ENCODE data around the gene FRY.
A peak's percentile ranks its signal among the peaks of the same experiment; 100 is the strongest.

The FRY gene

DNA sequence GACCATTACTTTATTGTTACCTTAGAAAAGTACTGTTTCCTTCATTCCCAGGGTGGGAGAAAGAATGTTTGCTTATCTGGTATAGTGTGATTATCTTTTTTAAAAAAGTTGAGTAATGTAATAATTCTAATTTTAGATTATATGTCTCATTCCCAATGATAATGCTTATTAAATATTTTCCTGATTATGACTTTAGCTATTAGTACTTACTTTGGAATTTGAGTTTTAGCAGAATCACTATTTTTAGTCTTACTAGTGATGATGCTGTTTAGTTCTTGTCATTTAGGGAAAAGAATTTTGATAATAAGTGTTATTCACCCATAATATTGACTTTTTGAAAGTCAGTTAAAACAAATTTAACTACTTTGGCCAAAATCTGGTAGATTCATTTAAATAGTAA lies 95.2 kb downstream of the FRY start:
- peak overlapping the region; percentile 34 for H3K27ac ChIP-seq
- in situ Hi-C loops (cut with HindIII; ENCODE audit: low pct_ligation_motif_present, low sequenced_read_pairs): no loop called here

DNA sequence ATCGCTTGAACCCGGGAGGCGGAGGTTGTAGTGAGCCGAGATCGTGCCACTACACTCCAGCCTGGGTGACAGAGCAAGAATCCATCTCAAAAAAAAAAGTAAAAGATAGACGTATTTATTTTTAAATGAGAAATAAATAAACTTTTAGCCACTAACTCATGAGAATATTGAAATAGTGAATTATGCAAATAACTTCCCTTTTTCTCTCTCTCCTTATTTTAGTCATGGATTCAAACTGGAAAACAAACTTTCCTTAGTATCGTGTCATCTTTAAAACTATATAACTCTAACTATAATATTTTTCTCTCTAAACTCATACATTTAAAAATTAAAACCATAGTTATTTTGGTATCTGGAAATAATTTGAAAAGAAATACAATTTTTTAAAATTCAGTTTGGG lies 96.1 kb downstream of the FRY start:
- H3K27me3 ChIP-seq (replicated peaks): no peaks in the 10 kb centered on the region
- H3K27ac ChIP-seq: no peak overlapping the region
- no peaks in the 10 kb centered on the region for H3K36me3 ChIP-seq (replicated peaks)
- in situ Hi-C loops (cut with HindIII; ENCODE audit: low pct_ligation_motif_present, low sequenced_read_pairs): no loop called here
- H3K4me3 ChIP-seq (ENCODE audit: low read depth, low read length): no peak overlapping the region
- DNase-seq: no peak
- TF ChIP-seq, protein P1, sequence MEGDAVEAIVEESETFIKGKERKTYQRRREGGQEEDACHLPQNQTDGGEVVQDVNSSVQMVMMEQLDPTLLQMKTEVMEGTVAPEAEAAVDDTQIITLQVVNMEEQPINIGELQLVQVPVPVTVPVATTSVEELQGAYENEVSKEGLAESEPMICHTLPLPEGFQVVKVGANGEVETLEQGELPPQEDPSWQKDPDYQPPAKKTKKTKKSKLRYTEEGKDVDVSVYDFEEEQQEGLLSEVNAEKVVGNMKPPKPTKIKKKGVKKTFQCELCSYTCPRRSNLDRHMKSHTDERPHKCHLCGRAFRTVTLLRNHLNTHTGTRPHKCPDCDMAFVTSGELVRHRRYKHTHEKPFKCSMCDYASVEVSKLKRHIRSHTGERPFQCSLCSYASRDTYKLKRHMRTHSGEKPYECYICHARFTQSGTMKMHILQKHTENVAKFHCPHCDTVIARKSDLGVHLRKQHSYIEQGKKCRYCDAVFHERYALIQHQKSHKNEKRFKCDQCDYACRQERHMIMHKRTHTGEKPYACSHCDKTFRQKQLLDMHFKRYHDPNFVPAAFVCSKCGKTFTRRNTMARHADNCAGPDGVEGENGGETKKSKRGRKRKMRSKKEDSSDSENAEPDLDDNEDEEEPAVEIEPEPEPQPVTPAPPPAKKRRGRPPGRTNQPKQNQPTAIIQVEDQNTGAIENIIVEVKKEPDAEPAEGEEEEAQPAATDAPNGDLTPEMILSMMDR (IDR thresholded peaks at IDR 0.05; ENCODE audit: low read depth, low read length, missing control alignments): no peak

More for the DNA sequence above, 95.2 kb downstream of the FRY start:
- Histone ChIP-seq H3K27me3 (replicated peaks) (no peaks in the 10 kb centered on the region), H3K4me3 (ENCODE audit: low read depth, low read length) (no peak overlapping the region), H3K36me3 (replicated peaks) (no peaks in the 10 kb centered on the region)
- DNase-seq: no peak
- TF ChIP-seq, protein P1 (IDR thresholded peaks at IDR 0.05; ENCODE audit: low read depth, low read length, missing control alignments): no peak

GRCh38 chr13:32134241-32135055 lies 102.9 kb downstream of the FRY start:
- no peak overlapping the region for H3K4me3 ChIP-seq (ENCODE audit: low read depth, low read length)
- in situ Hi-C loops (cut with HindIII; ENCODE audit: low pct_ligation_motif_present, low sequenced_read_pairs): no loop called here

DNA sequence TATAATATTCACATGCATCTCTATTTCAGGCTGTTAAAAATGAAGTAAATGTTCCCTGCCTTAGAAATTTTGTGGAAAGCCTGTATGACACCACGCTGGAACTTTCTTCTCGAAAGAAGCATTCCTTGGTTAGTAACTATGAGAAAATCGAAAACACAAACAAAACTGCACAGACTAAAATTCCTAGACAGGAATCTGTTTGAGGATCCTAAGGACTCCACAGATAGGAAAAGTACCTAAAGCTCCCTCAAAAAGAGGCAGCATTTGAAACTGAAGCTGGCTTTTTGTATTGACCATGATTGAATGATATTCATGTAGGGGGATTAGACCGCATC lies 103.4 kb downstream of the FRY start:
- TF ChIP-seq, protein P1 (IDR thresholded peaks at IDR 0.05; ENCODE audit: low read depth, low read length, missing control alignments): no peak
- Histone ChIP-seq H3K27ac (peak overlapping the region; percentile 54), H3K36me3 (replicated peaks) (no peaks in the 10 kb centered on the region), H3K27me3 (replicated peaks) (no peaks in the 10 kb centered on the region), H3K4me3 (ENCODE audit: low read depth, low read length) (no peak overlapping the region)
- DNase-seq: no peak
- in situ Hi-C loops (cut with HindIII; ENCODE audit: low pct_ligation_motif_present, low sequenced_read_pairs): no loop called here

More at GRCh38 chr13:32134241-32135055, 102.9 kb downstream of the FRY start:
- peak overlapping the region; percentile 54 for H3K27ac ChIP-seq
- H3K27me3 ChIP-seq (replicated peaks): no peaks in the 10 kb centered on the region
- no peak for DNase-seq
- TF ChIP-seq, protein P1 (IDR thresholded peaks at IDR 0.05; ENCODE audit: low read depth, low read length, missing control alignments): no peak
- no peaks in the 10 kb centered on the region for H3K36me3 ChIP-seq (replicated peaks)

- peak; percentile 47 for DNase-seq
- TF ChIP-seq, protein P1 (IDR thresholded peaks at IDR 0.05; ENCODE audit: low read depth, low read length, missing control alignments): no peak
- Histone ChIP-seq H3K27me3 (replicated peaks) (no peaks in the 10 kb centered on the region), H3K4me3 (ENCODE audit: low read depth, low read length) (no peak overlapping the region), H3K27ac (peak overlapping the region; percentile 54), H3K36me3 (replicated peaks) (no peaks in the 10 kb centered on the region)
- in situ Hi-C loops (cut with HindIII; ENCODE audit: low pct_ligation_motif_present, low sequenced_read_pairs): no loop called here
Observed at GRCh38 chr13:32135655-32136054, 104.1 kb downstream of the FRY start.

GRCh38 chr13:32136061-32136460 lies 104.5 kb downstream of the FRY start:
- in situ Hi-C loops (cut with HindIII; ENCODE audit: low pct_ligation_motif_present, low sequenced_read_pairs): no loop called here
- Histone ChIP-seq H3K36me3 (replicated peaks) (no peaks in the 10 kb centered on the region), H3K27me3 (replicated peaks) (no peaks in the 10 kb centered on the region), H3K27ac (no peak overlapping the region), H3K4me3 (ENCODE audit: low read depth, low read length) (no peak overlapping the region)
- TF ChIP-seq, protein P1 (IDR thresholded peaks at IDR 0.05; ENCODE audit: low read depth, low read length, missing control alignments): no peak
- no peak for DNase-seq
